ENCODE data around the gene OR2V2.

DNA sequence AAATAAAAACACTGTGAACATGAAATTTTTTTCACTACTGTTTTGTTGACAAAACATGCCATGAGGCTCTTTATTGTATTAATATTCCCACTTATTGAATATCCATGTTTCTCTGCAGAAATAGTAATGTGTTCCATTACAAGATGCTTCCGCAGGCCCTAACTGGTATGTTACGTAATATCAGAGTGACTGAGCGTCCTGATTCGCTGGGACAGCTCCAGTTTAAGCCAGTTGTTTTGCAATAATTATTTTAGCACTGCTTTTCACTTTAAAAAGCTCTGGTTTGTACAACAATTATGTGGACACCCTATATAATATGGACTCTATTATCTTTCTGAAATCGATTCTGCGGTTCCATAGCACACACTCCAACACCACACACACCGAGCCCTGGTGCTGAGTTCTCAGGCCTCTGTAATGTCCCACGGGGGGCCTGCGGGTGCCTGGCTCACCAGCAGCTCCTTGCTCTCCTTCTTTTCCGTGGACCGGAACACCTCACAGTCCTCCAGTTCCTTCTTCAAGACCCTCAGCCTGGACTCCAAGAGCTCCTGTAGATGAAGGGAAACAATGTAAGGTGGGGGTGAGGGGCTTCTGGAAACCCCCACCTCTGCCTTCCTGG lies 55.8 kb downstream of the OR2V2 start:
- TF ChIP-seq, protein P1, sequence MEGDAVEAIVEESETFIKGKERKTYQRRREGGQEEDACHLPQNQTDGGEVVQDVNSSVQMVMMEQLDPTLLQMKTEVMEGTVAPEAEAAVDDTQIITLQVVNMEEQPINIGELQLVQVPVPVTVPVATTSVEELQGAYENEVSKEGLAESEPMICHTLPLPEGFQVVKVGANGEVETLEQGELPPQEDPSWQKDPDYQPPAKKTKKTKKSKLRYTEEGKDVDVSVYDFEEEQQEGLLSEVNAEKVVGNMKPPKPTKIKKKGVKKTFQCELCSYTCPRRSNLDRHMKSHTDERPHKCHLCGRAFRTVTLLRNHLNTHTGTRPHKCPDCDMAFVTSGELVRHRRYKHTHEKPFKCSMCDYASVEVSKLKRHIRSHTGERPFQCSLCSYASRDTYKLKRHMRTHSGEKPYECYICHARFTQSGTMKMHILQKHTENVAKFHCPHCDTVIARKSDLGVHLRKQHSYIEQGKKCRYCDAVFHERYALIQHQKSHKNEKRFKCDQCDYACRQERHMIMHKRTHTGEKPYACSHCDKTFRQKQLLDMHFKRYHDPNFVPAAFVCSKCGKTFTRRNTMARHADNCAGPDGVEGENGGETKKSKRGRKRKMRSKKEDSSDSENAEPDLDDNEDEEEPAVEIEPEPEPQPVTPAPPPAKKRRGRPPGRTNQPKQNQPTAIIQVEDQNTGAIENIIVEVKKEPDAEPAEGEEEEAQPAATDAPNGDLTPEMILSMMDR (IDR thresholded peaks at IDR 0.05): no peak
- TF ChIP-seq POLR2A (IDR thresholded peaks at IDR 0.05): no peak
- TF ChIP-seq POLR2AphosphoS5 (IDR thresholded peaks at IDR 0.05): no peak
